ENCODE data around the gene NIT1. TPM values are rescaled to one million over a fixed set of nuclear protein-coding genes. Genes with fewer than 3 reads are reported as not detected.

NIT1 gene, protein sequence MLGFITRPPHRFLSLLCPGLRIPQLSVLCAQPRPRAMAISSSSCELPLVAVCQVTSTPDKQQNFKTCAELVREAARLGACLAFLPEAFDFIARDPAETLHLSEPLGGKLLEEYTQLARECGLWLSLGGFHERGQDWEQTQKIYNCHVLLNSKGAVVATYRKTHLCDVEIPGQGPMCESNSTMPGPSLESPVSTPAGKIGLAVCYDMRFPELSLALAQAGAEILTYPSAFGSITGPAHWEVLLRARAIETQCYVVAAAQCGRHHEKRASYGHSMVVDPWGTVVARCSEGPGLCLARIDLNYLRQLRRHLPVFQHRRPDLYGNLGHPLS
- total RNA-seq (20.3 and 20.9 TPM in 2 replicates), polyA plus RNA-seq (26.5 and 28.2 TPM in 2 replicates), polyA minus RNA-seq (22.9 and 26.2 TPM in 2 replicates), Bru-seq, nascent RNA (percentile 55 among the genes with signal in this experiment), BruChase-seq, experiment 1, labeled RNA remaining after a 6-hour chase (percentile 48 among the genes with signal in this experiment), BruChase-seq, experiment 2, labeled RNA remaining after a 2-hour chase (percentile 47 among the genes with signal in this experiment)
- 21.0 and 21.6 TPM in 2 replicates for polyA plus RNA-seq (2011; cell fraction: cytosol; rRNA removed)
- polyA plus RNA-seq (2011; cell fraction: nucleus; rRNA removed) = 53.0 and 53.3 TPM in 2 replicates
- 21.1 and 26.4 TPM in 2 replicates for polyA plus RNA-seq (2012)
- 14.1 TPM for polyA minus RNA-seq (2011; cell fraction: cytosol; rRNA and poly(A)+ RNA removed)
- 13.1 and 16.5 TPM in 2 replicates for polyA minus RNA-seq (2011; cell fraction: nucleus; rRNA and poly(A)+ RNA removed)
- long read RNA-seq, transcript NIT1-203 (7 exons, 1,362 nt) = major isoform, 16 of 36 reads
- long read RNA-seq, partial matches to known transcripts = 1 of 36 reads
- long read RNA-seq, other reads (novel, unspliced or antisense) = 18 of 36 reads

DNA sequence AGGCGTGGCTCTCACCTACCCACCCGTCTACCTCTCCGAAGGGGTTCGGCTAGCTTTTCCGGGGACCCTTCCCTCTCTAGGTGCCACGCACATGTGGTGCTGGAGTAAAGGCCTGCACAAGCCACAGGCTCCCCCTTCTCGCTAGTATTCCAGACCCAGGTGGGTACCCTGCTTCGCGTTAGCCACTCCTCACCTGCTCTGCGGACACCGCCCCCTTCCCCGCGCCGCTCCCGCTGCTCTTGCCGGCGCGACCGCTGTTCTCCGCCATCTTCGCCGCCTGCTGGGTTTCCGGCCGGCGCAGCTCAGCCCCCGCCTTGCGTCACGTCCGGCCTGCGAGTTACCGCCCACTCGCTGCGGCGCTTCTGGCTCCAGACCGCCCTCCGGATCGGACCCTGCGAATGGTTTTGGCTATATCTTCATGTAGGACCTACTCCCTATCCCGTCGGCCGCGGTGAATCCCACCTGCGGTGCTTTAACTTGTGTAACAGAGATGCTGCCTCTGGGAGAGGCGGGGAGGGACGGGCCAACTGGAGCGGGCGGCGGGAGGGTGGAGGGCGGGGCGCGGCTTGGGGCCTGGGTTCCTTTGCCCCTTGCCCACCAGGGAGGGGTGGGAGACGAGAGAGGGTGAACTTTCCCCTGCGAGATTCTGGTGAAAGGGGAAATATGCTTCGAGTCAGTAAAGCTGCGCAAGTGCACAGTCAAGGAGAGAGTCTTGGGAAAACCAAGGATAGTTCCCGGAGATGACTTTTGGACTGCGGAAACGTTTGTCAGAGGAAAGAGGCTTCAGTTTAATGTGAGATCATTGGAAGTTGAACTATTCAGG, at the start of gene NIT1, which contains the start of gene PFDN2:
Gene NIT1, plus strand, starts transcription at position 347 of the 823 bp plus-strand sequence. Its CDS starts 72 bp downstream, at position 419.
Gene PFDN2, minus strand, starts transcription at position 279 of the 823 bp plus-strand sequence. Its CDS starts 11 bp downstream, at position 268.
- Histone ChIP-seq H3K79me2 (ENCODE audit: control insufficient read depth, insufficient read depth, low read length) (peaks cover 53% of the 10 kb centered on the region), H3K27me3 (ENCODE audit: control insufficient read depth in 2 of 2, insufficient read depth in 2 of 2, low read length in 2 of 2) (no peaks in the 10 kb centered on the region), H3K4me1 (ENCODE audit: control insufficient read depth, extremely low read depth, insufficient read depth, low read length) (peaks cover 43% of the 10 kb centered on the region), H3K9me1 (replicated peaks; ENCODE audit: control insufficient read depth, extremely low read depth, insufficient read depth, low read length) (no peaks in the 10 kb centered on the region), H3K9ac (replicated peaks; ENCODE audit: extremely low read depth, insufficient read depth, low read length) (peak within 1 kb of the TSS; percentile 89), H3K27ac (ENCODE audit: insufficient read depth, low read depth, low read length) (peak within 1 kb of the TSS; percentile 66), H3K9me3 (replicated peaks; ENCODE audit: control insufficient read depth, insufficient read depth, low read length) (no peaks in the 10 kb centered on the region), H3K36me3 (ENCODE audit: control insufficient read depth in 2 of 2, extremely low read depth in 1 of 2, insufficient read depth in 2 of 2, low read length in 2 of 2) (peaks cover 8 to 26% of the 10 kb centered on the region in 2 experiments), H2AFZ (ENCODE audit: low read depth, low read length) (peak within 1 kb of the TSS; percentile 42), H4K20me1 (replicated peaks; ENCODE audit: control insufficient read depth, extremely low read depth, insufficient read depth, low read length) (no peaks in the 10 kb centered on the region), H3K4me2 (ENCODE audit: insufficient read depth, low read length) (peak within 1 kb of the TSS; percentile 82), H3K4me3 (replicated peaks in 1 of 3; ENCODE audit: insufficient read depth in 1 of 3, low read depth in 1 of 3, low read length in 3 of 3) (peak within 1 kb of the TSS; percentile 21 to 100 (median 65))
- DNase-seq (ENCODE audit: low read depth, low spot score) = peak; percentile 86
- dilution Hi-C loops (cut with MboI; ENCODE audit: extremely low pct_ligation_motif_present, low sequenced_read_pairs) = no loop called here
- POLR2A ChIA-PET = interaction anchor here (1.3 to 1.9 kb wide), 2 partner anchors 15 to 72 kb away, joined by 3 to 11 read pairs; partner anchors contain the start of genes DEDD and USF1
- TF ChIP-seq, protein P1, sequence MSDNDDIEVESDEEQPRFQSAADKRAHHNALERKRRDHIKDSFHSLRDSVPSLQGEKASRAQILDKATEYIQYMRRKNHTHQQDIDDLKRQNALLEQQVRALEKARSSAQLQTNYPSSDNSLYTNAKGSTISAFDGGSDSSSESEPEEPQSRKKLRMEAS (IDR thresholded peaks at IDR 0.05; ENCODE audit: insufficient read depth, insufficient read length) = no peak
- TF ChIP-seq, protein P2, sequence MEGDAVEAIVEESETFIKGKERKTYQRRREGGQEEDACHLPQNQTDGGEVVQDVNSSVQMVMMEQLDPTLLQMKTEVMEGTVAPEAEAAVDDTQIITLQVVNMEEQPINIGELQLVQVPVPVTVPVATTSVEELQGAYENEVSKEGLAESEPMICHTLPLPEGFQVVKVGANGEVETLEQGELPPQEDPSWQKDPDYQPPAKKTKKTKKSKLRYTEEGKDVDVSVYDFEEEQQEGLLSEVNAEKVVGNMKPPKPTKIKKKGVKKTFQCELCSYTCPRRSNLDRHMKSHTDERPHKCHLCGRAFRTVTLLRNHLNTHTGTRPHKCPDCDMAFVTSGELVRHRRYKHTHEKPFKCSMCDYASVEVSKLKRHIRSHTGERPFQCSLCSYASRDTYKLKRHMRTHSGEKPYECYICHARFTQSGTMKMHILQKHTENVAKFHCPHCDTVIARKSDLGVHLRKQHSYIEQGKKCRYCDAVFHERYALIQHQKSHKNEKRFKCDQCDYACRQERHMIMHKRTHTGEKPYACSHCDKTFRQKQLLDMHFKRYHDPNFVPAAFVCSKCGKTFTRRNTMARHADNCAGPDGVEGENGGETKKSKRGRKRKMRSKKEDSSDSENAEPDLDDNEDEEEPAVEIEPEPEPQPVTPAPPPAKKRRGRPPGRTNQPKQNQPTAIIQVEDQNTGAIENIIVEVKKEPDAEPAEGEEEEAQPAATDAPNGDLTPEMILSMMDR (IDR thresholded peaks at IDR 0.05; ENCODE audit: extremely low read depth in 1 of 2, insufficient read depth in 1 of 2, low read depth in 1 of 2, low read length in 2 of 2) = no peak
- TF ChIP-seq FOS (IDR thresholded peaks at IDR 0.05; ENCODE audit: borderline replicate concordance, insufficient read depth, low read length) (no peak), MYC (IDR thresholded peaks at IDR 0.05; ENCODE audit: low read depth, low read length) (no peak), POLR2A (IDR thresholded peaks at IDR 0.05; ENCODE audit: low read depth, low read length) (peak; percentile 88), EZH2 (IDR thresholded peaks at IDR 0.05; ENCODE audit: borderline replicate concordance, low read depth, low read length, severe bottlenecking) (no peak), GATA2 (IDR thresholded peaks at IDR 0.05; ENCODE audit: insufficient read depth, insufficient read length, low read depth, low read length) (no peak), POLR2AphosphoS5 (IDR thresholded peaks at IDR 0.05; ENCODE audit: insufficient read depth, low read depth, low read length) (peak; percentile 88), JUN (IDR thresholded peaks at IDR 0.05; ENCODE audit: borderline replicate concordance, insufficient read depth, insufficient read length, low read depth) (no peak)
- no TSS peak for BruUV-seq (replicated peaks)
- CTCF ChIA-PET = interaction anchor here (0.8 to 1.9 kb wide), 8 partner anchors 13 to 264 kb away, joined by 3 to 7 read pairs (median 4); partner anchors contain the start of genes DEDD, KLHDC9 and USF1
- intact Hi-C loops (cut with micrococcal nuclease) = loop anchor here (1.0 to 5.0 kb wide), 4 partner anchors 13 to 194 kb away; partner anchors contain the start of genes KLHDC9, SDHC and USP21
- peak; percentile 86 for FAIRE-seq

Measured in endothelial cell of umbilical vein (primary cell).